SK-N-MC (cell line): ENCODE data around the gene TYR.
"Not testable (repeated sequence)": the region's sequence is repeated elsewhere in the genome, so short reads cannot be mapped to it uniquely, and the experiment has no call there.

ENCODE experiments used
- EZH2 ChIP-seq: fragments of 200-600 bp; sonication (generic); IDR thresholded peaks from one replicate; pipeline ENCODE4 v1.6.1; 2017; ENCODE audit warnings: antibody characterized with exemption
- POLR2AphosphoS5 ChIP-seq: IDR thresholded peaks from 2 replicates; pipeline ENCODE4 v1.6.1; 2012; ENCODE audit warnings: mild to moderate bottlenecking, low read depth, low read length, borderline replicate concordance

DNA sequence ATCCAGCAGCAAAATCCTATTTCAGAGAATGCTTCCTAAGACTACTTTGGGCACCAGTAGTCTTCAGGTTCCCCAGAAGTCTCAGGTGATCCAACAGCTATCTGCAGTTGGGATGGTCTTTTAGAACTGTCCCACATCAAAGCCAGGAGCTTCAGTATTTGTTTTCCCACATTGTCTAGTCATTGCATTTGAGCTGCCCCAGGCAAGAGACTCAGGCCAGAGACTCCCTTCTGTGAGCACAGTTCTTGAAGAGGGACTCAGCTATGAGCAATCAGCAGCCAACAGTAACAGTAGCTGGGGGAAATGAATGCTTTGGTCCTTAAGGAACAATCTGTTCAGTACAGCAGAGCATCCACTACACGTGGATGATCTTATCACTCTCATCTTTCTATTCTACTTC, 125.4 kb downstream of the TYR start:
- not testable (repeated sequence) for TF ChIP-seq EZH2, POLR2AphosphoS5
